Activated CD8-positive, alpha-beta T cell treated with anti-CD3 and anti-CD28 coated beads for 36 hours (primary cell): Measurements from ENCODE around the gene FLOT1. TPM values are rescaled to one million over a fixed set of nuclear protein-coding genes. Genes with fewer than 3 reads are reported as not detected.

Experiments
- ATAC-seq: fragments of 200-7000 bp; cut with Tn5 transposase; one replicate; pipeline ENCODE4 v1.10.0; 2021; ENCODE audit warnings: mild to moderate bottlenecking, moderate library complexity
- CTCF ChIA-PET: fragments of 350-600 bp; sonication (Branson Sonifier 250); formaldehyde crosslinking; loops from one replicate; lab custom pipeline; 2021; ENCODE audit warnings: antibody characterized with exemption; lab: Charles Lee
- POLR2A ChIA-PET: fragments of 350-600 bp; sonication (Branson Sonifier 250); formaldehyde crosslinking; loops from one replicate; lab custom pipeline; 2021; ENCODE audit warnings: antibody characterized with exemption; lab: Charles Lee
- DNase-seq: peaks from one replicate; pipeline ENCODE4 v3.0.0-alpha.2; 2020
- H3K27ac Mint-ChIP-seq: one replicate; pipeline ENCODE4 v1.8.0; 2021; ENCODE audit warnings: mild to moderate bottlenecking, mixed read lengths
- H3K27me3 Mint-ChIP-seq: one replicate; pipeline ENCODE4 v1.8.0; 2021; ENCODE audit warnings: mixed read lengths
- H3K36me3 Mint-ChIP-seq: one replicate; pipeline ENCODE4 v1.8.0; 2021; ENCODE audit warnings: low read depth, mixed read lengths
- H3K4me1 Mint-ChIP-seq: one replicate; pipeline ENCODE4 v1.8.0; 2021; ENCODE audit warnings: low read depth, mixed read lengths
- H3K4me3 Mint-ChIP-seq: one replicate; pipeline ENCODE4 v1.8.0; 2021; ENCODE audit warnings: mild to moderate bottlenecking, moderate library complexity, mixed read lengths
- H3K9me3 Mint-ChIP-seq: one replicate; pipeline ENCODE4 v1.8.0; 2021; ENCODE audit warnings: mixed read lengths
- intact Hi-C: fragments of 100-400 bp; cut with micrococcal nuclease; formaldehyde crosslinking; loops from one replicate; pipeline ENCODE4 v1.10.0; 2022
- total RNA-seq, 2 experiments: library from RNA; stranded (reverse); gene quantifications; one replicate each; pipeline ENCODE4 v1.2.3, GENCODE V29; 2021
- TF ChIP-seq, protein P1 (sequence below): fragments of 200-600 bp; IDR thresholded peaks from one replicate; pipeline ENCODE4 v1.8.0; 2022; ENCODE audit warnings: antibody characterized with exemption, mild to moderate bottlenecking

FLOT1 gene
- total RNA-seq, 2 experiments from 2014 or later = 135 TPM

DNA sequence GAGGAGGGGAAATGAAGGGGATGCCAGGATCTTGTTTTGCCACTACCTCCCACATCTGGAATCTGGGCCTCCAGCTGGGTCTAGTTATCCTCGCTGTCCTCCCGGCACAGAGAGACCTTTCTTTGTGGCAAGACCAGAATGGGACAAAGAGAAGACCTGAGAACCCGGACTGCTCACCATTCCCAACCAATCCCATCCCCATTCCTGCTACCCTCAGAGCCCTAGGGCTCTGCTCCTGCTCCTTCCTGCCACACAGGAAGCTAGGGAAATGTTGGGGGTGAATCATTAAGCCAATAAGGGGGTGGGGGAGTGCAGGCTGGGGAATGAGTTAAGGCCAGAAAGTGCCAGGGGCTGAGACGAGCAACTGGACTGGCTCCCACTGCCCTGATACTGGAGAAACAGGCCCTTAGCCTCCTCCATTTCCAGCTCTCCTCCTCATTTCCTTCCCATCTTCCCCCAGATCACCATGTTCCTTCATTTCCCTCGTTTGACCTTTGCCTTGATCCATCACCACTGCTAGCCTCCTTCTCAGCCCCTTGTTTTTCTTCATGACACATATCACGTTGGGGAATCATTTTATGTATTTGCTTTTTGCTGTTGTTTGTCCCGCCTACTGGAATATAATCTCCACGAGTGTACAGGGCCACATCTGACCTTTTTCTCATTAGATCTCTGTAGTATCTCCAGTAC lies 6.5 kb upstream of the FLOT1 start:
- H3K4me1 Mint-ChIP-seq = peaks cover 50% of the 10 kb centered on the region
- CTCF ChIA-PET = no interaction called here
- no peaks in the 10 kb centered on the region for H3K9me3 Mint-ChIP-seq
- ATAC-seq = no peak
- intact Hi-C loops = no loop called here
- no peak overlapping the region for H3K27ac Mint-ChIP-seq
- H3K36me3 Mint-ChIP-seq = peaks cover 5% of the 10 kb centered on the region
- POLR2A ChIA-PET = interaction anchor here (0.8 to 1.7 kb wide), 2 partner anchors 20 to 81 kb away, joined by 3 to 4 read pairs; no protein-coding TSS in a partner anchor
- TF ChIP-seq, protein P1, sequence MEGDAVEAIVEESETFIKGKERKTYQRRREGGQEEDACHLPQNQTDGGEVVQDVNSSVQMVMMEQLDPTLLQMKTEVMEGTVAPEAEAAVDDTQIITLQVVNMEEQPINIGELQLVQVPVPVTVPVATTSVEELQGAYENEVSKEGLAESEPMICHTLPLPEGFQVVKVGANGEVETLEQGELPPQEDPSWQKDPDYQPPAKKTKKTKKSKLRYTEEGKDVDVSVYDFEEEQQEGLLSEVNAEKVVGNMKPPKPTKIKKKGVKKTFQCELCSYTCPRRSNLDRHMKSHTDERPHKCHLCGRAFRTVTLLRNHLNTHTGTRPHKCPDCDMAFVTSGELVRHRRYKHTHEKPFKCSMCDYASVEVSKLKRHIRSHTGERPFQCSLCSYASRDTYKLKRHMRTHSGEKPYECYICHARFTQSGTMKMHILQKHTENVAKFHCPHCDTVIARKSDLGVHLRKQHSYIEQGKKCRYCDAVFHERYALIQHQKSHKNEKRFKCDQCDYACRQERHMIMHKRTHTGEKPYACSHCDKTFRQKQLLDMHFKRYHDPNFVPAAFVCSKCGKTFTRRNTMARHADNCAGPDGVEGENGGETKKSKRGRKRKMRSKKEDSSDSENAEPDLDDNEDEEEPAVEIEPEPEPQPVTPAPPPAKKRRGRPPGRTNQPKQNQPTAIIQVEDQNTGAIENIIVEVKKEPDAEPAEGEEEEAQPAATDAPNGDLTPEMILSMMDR = no peak
- H3K4me3 Mint-ChIP-seq = no peak overlapping the region
- no peaks in the 10 kb centered on the region for H3K27me3 Mint-ChIP-seq
- DNase-seq = no peak

DNA sequence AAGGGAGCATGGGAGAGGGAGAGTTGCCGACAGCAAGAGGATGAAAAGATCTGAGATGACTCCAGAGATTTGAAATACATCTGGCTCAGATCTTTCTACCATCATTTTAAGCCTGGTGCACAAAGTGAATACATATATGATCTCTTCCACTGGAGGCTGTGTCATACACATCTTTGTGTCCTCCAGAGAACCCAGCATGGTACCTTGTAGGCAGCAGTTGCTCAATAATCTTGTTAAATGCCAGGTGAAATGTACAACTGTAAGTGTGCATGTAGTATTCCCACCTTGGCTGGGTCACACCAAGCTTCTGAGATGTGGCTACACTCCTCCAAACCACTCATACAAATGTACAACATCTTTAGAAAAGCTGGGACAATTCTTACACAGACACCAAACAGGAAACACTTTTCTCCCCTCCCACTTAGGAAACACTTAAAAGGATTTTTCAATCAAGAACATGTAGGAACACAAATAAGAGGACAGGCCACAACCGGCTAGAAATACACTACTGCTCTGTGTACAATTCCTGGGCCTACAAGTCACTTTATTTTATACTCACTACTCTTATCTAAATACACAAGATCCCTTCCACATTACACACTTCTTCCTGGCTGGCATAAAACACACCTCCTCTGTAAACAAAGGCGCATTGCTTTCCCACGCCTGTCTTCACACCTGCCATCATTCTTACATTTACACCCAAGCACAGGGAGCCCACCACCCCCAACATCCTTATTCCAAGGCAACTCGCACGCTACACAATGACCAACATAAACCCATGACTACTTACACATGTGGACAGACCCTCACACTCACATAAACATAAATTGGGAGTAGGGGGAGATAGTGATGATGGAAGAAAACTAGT lies 5.6 kb upstream of the FLOT1 start:
- Mint-ChIP-seq H3K36me3 (peaks cover 14% of the 10 kb centered on the region), H3K4me3 (no peak overlapping the region), H3K4me1 (peaks cover 48% of the 10 kb centered on the region)

DNA sequence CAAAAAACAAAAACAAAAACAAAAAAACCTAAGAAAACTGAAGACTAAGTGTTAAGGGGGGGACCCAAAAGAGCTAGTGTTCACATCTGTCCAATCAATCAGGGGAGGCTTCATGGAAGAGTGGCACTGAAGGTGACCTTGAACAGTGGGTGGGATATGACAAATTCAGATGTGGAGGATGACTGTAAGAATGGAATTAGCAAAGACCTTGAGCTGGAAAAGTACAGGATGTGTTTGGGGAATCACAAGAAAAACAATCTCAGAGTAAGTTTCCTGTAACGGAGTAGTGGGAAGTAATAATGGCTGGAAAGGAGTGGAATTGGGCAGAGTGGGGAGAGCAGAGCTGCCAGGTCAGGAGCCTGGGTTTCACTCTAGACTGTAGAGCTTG lies 4.8 kb upstream of the FLOT1 start:
- TF ChIP-seq, protein P1 = no peak
- ATAC-seq (no peak), DNase-seq (no peak)
- POLR2A ChIA-PET = interaction anchor here (0.6 to 3.0 kb wide), 7 partner anchors 14 to 130 kb away, joined by 3 to 9 read pairs (median 4); no protein-coding TSS in a partner anchor
- Mint-ChIP-seq H3K27me3 (no peaks in the 10 kb centered on the region), H3K9me3 (no peaks in the 10 kb centered on the region), H3K36me3 (peaks cover 20% of the 10 kb centered on the region), H3K27ac (peak overlapping the region; percentile 4), H3K4me1 (peaks cover 43% of the 10 kb centered on the region), H3K4me3 (no peak overlapping the region)
- CTCF ChIA-PET = interaction anchor here (0.7 to 1.5 kb wide), 7 partner anchors 16 to 1176 kb away, joined by 3 to 8 read pairs (median 4); partner anchors contain the start of gene VARS2
- intact Hi-C loops = no loop called here

More for the DNA sequence above, 5.6 kb upstream of the FLOT1 start:
- Mint-ChIP-seq H3K27ac (peak overlapping the region; percentile 8), H3K27me3 (no peaks in the 10 kb centered on the region), H3K9me3 (no peaks in the 10 kb centered on the region)
- ChIA-PET POLR2A (interaction anchor here (0.8 to 1.7 kb wide), 3 partner anchors 15 to 82 kb away, joined by 3 to 5 read pairs (median 4); no protein-coding TSS in a partner anchor), CTCF (interaction anchor here (0.7 to 1.5 kb wide), 5 partner anchors 19 to 1175 kb away, joined by 3 to 5 read pairs (median 3); partner anchors contain the start of gene VARS2)
- intact Hi-C loops = no loop called here
- DNase-seq (no peak), ATAC-seq (no peak)
- TF ChIP-seq, protein P1 = no peak

DNA sequence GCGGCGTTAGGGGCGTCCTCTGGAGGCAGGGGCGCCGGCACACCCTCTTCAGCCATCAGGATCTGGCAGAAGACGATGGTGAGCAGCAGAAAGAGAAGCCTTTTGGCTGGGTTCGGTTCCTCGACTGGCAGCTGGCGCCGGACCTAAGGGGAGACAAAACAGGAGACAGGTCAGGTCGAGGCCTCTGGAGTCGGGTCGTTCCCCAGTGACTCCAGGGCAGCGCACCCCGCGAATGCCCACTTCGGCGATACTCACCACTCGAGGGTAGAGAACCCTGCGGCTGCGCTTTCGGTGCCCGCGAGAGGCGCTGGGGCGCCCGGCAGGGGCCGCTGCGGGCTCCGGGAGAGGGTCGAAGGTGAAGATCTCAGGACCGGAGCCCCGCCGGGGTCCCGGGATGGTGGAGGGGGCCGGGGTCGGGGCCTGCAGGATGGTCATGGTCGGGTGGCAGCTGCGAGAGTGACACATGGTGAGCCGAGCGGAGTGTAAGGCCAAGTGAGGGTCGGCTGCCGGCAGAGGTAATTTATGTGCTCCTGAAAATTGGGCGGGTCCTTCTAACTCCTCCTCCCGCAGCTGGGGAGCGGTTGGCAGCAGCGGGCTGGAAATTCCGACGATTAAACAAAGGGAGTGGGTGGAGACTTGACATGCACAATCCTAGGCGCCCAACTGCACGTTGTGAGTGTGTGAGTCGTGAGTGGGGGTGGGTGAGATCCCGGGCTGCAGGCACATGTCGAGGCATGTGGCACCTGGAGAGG lies 1.7 kb upstream of the FLOT1 start, which contains the start of gene IER3:
IER3 (minus strand) TSS at position 494 of the 752 bp plus-strand sequence; CDS start at position 465, 29 bp downstream.
- ChIA-PET POLR2A (interaction anchor here (0.7 to 10.9 kb wide), 24 partner anchors 9 to 251 kb away, joined by 3 to 212 read pairs (median 5); partner anchors contain the start of genes MRPS18B, PPP1R10 and TUBB), CTCF (interaction anchor here (0.7 to 2.4 kb wide), 11 partner anchors 11 to 140 kb away, joined by 3 to 9 read pairs (median 4); partner anchors contain the start of gene DDR1)
- no peaks in the 10 kb centered on the region for H3K9me3 Mint-ChIP-seq
- DNase-seq (peak; percentile 94), ATAC-seq (peak; percentile 56)
- peak within 1 kb of the TSS; percentile 94 for H3K27ac Mint-ChIP-seq
- H3K27me3 Mint-ChIP-seq = no peaks in the 10 kb centered on the region
- H3K36me3 Mint-ChIP-seq = peaks cover 50% of the 10 kb centered on the region
- TF ChIP-seq, protein P1 = peak; percentile 35
- H3K4me3 Mint-ChIP-seq = peak within 1 kb of the TSS; percentile 99
- intact Hi-C loops = loop anchor here (2.0 to 5.0 kb wide), 2 partner anchors 25 to 43 kb away; no protein-coding TSS in a partner anchor
- peaks cover 63% of the 10 kb centered on the region for H3K4me1 Mint-ChIP-seq
